HEK293 (cell line): ENCODE results near the gene PSMC4.

ENCODE experiments used
- CTCF ChIA-PET: fragments of 350-600 bp; formaldehyde crosslinking; extraction: SDS; loops from one replicate; lab custom pipeline; 2021; ENCODE audit warnings: antibody characterized with exemption; lab: Yijun Ruan, JAX
- POLR2A ChIA-PET: fragments of 300-600 bp; formaldehyde crosslinking; extraction: SDS; loops from one replicate; lab custom pipeline; 2020; ENCODE audit warnings: antibody characterized with exemption, inconsistent platforms; lab: Yijun Ruan, JAX
- H3K27ac ChIP-seq: fragments of 200-500 bp; sonication (Bioruptor generic); 2 replicates; pipeline ENCODE4 v1.5.1; 2014; ENCODE audit warnings: low read depth, low read length, control low read depth, inconsistent platforms; ENCODE audit errors: extremely low read depth
- H3K36me3 ChIP-seq, 2 experiments: fragments of 200-500 bp in 1 of 2; sonication (Bioruptor generic) in 1 of 2; 1 replicate in 1 of 2; 2 replicates in 1 of 2; pipeline ENCODE4 v1.5.1; 2014 to 2017; ENCODE audit warnings: inconsistent platforms in 2 of 2, low read length in 2 of 2; ENCODE audit not compliant: control insufficient read depth in 2 of 2, insufficient read depth in 1 of 2
- H3K4me1 ChIP-seq: fragments of 200-500 bp; sonication (Bioruptor generic); 2 replicates; pipeline ENCODE4 v1.5.1; 2014; ENCODE audit warnings: mild to moderate bottlenecking, low read length, inconsistent platforms; ENCODE audit not compliant: control insufficient read depth, insufficient read depth
- H3K4me3 ChIP-seq: 2 replicates; pipeline ENCODE4 v1.5.1; 2011; ENCODE audit warnings: low read depth, mild to moderate bottlenecking, control low read depth, low read length, moderate library complexity
- H3K9me3 ChIP-seq: fragments of 200-500 bp; sonication (Bioruptor generic); 2 replicates; pipeline ENCODE4 v1.5.1; 2014; ENCODE audit warnings: low read depth, low read length, inconsistent platforms; ENCODE audit not compliant: control insufficient read depth, insufficient read depth
- EGR2 ChIP-seq: fragments of 450-650 bp; formaldehyde crosslinking; IDR thresholded peaks from 2 replicates; pipeline ENCODE4 v1.5.1; 2016; ENCODE audit warnings: low read depth, missing biosample characterization, missing genetic modification characterization
- FEZF1 ChIP-seq: fragments of 450-650 bp; formaldehyde crosslinking; IDR thresholded peaks from 2 replicates; pipeline ENCODE4 v1.5.1; 2016; ENCODE audit warnings: missing biosample characterization, missing genetic modification characterization
- GLIS1 ChIP-seq: fragments of 450-650 bp; formaldehyde crosslinking; IDR thresholded peaks from 2 replicates; pipeline ENCODE4 v1.5.1; 2016; ENCODE audit warnings: missing biosample characterization, missing genetic modification characterization
- REST ChIP-seq: fragments of 450-650 bp; formaldehyde crosslinking; IDR thresholded peaks from 2 replicates; pipeline ENCODE4 v1.5.1; 2016; ENCODE audit warnings: missing biosample characterization, missing genetic modification characterization
- SP3 ChIP-seq: fragments of 450-650 bp; formaldehyde crosslinking; IDR thresholded peaks from 2 replicates; pipeline ENCODE4 v1.5.1; 2016; ENCODE audit warnings: missing biosample characterization, missing genetic modification characterization
- SP7 ChIP-seq: fragments of 450-650 bp; formaldehyde crosslinking; IDR thresholded peaks from 2 replicates; pipeline ENCODE4 v1.5.1; 2016; ENCODE audit warnings: missing biosample characterization, missing genetic modification characterization
- YY2 ChIP-seq: fragments of 450-650 bp; formaldehyde crosslinking; IDR thresholded peaks from 2 replicates; pipeline ENCODE4 v1.5.1; 2016; ENCODE audit warnings: missing biosample characterization, missing genetic modification characterization
- ZBTB21 ChIP-seq: fragments of 450-650 bp; formaldehyde crosslinking; IDR thresholded peaks from 2 replicates; pipeline ENCODE4 v1.5.1; 2017; ENCODE audit warnings: missing biosample characterization, missing genetic modification characterization
- ZBTB48 ChIP-seq: fragments of 450-650 bp; formaldehyde crosslinking; IDR thresholded peaks from 2 replicates; pipeline ENCODE4 v1.5.1; 2016; ENCODE audit warnings: missing biosample characterization, missing genetic modification characterization
- ZEB2 ChIP-seq: fragments of 450-650 bp; formaldehyde crosslinking; IDR thresholded peaks from 2 replicates; pipeline ENCODE4 v1.5.1; 2016; ENCODE audit warnings: missing biosample characterization, missing genetic modification characterization
- ZNF10 ChIP-seq: fragments of 450-650 bp; formaldehyde crosslinking; IDR thresholded peaks from 2 replicates; pipeline ENCODE4 v1.5.1; 2017; ENCODE audit warnings: missing biosample characterization, missing genetic modification characterization
- ZNF2 ChIP-seq: fragments of 450-650 bp; formaldehyde crosslinking; IDR thresholded peaks from 2 replicates; pipeline ENCODE4 v1.5.1; 2016; ENCODE audit warnings: missing biosample characterization, missing genetic modification characterization
- ZNF239 ChIP-seq: fragments of 450-650 bp; formaldehyde crosslinking; IDR thresholded peaks from 2 replicates; pipeline ENCODE4 v1.5.1; 2016; ENCODE audit warnings: missing biosample characterization, missing genetic modification characterization
- ZNF335 ChIP-seq: fragments of 450-650 bp; formaldehyde crosslinking; conservative IDR thresholded peaks from 2 replicates; pipeline ENCODE4 v1.5.1; 2016; ENCODE audit warnings: missing biosample characterization, missing genetic modification characterization
- ZNF404 ChIP-seq: fragments of 450-650 bp; formaldehyde crosslinking; IDR thresholded peaks from 2 replicates; pipeline ENCODE4 v1.5.1; 2017; ENCODE audit warnings: missing biosample characterization, missing genetic modification characterization
- ZNF48 ChIP-seq: fragments of 450-650 bp; formaldehyde crosslinking; IDR thresholded peaks from 2 replicates; pipeline ENCODE4 v1.5.1; 2016; ENCODE audit warnings: missing biosample characterization, missing genetic modification characterization
- ZNF518A ChIP-seq: fragments of 450-650 bp; formaldehyde crosslinking; conservative IDR thresholded peaks from 2 replicates; pipeline ENCODE4 v1.5.1; 2016; ENCODE audit warnings: low read depth, missing biosample characterization, missing genetic modification characterization
- ZNF544 ChIP-seq: fragments of 450-650 bp; formaldehyde crosslinking; IDR thresholded peaks from 2 replicates; pipeline ENCODE4 v1.5.0; 2017; ENCODE audit warnings: missing biosample characterization, missing genetic modification characterization
- ZNF561 ChIP-seq: fragments of 450-650 bp; IDR thresholded peaks from 2 replicates; pipeline ENCODE4 v1.5.1; 2018; ENCODE audit warnings: missing biosample characterization, missing genetic modification characterization, borderline replicate concordance
- ZNF610 ChIP-seq: fragments of 450-650 bp; formaldehyde crosslinking; IDR thresholded peaks from 2 replicates; pipeline ENCODE4 v1.5.1; 2016; ENCODE audit warnings: missing biosample characterization, missing genetic modification characterization, borderline replicate concordance
- ZNF660 ChIP-seq: fragments of 450-650 bp; IDR thresholded peaks from 2 replicates; pipeline ENCODE4 v1.5.1; 2018; ENCODE audit warnings: missing biosample characterization, mild to moderate bottlenecking, missing genetic modification characterization
- ZNF670 ChIP-seq: fragments of 450-650 bp; formaldehyde crosslinking; IDR thresholded peaks from 2 replicates; pipeline ENCODE4 v1.5.1; 2016; ENCODE audit warnings: missing biosample characterization, missing genetic modification characterization, low read depth
- ZSCAN30 ChIP-seq: fragments of 450-650 bp; IDR thresholded peaks from 2 replicates; pipeline ENCODE4 v1.5.1; 2018; ENCODE audit warnings: missing biosample characterization, mild to moderate bottlenecking, missing genetic modification characterization, moderate library complexity
- TF ChIP-seq, protein P1 (sequence below): fragments of 450-650 bp; formaldehyde crosslinking; IDR thresholded peaks from 2 replicates; pipeline ENCODE4 v1.5.1; 2016; ENCODE audit warnings: missing biosample characterization, missing genetic modification characterization
- TF ChIP-seq, protein P2 (sequence below): fragments of 450-650 bp; formaldehyde crosslinking; optimal IDR thresholded peaks from 2 replicates; pipeline ENCODE3; 2016; ENCODE audit warnings: missing biosample characterization, mild to moderate bottlenecking, missing genetic modification characterization
- TF ChIP-seq, protein P3 (sequence below): fragments of 450-650 bp; formaldehyde crosslinking; IDR thresholded peaks from 2 replicates; pipeline ENCODE4 v1.5.1; 2016; ENCODE audit warnings: missing biosample characterization, missing genetic modification characterization

Gene PSMC4

GRCh38 chr19:39970675-39971379 is at the start of gene PSMC4:
TSS of gene PSMC4 (plus strand) at chr19:39971165. CDS start at chr19:39971203, 38 bp downstream.
- Histone ChIP-seq H3K4me1 (peaks cover 14% of the 10 kb centered on the region), H3K27ac (peak within 1 kb of the TSS; percentile 80), H3K4me3 (peak within 1 kb of the TSS; percentile 66), H3K36me3 (peaks cover 40 to 46% of the 10 kb centered on the region in 2 experiments), H3K9me3 (no peaks in the 10 kb centered on the region)
- POLR2A ChIA-PET, result interaction anchor here (0.5 to 2.3 kb wide), 42 partner anchors 9 to 808 kb away, joined by 3 to 49 read pairs (median 4); partner anchors contain the start of genes BLVRB, DYRK1B, FBL and LGALS14
- CTCF ChIA-PET, result interaction anchor here (0.5 to 4.0 kb wide), 50 partner anchors 9 to 1992 kb away, joined by 3 to 49 read pairs (median 4); partner anchors contain the start of genes DYRK1B, FBL and ZNF546
- TF ChIP-seq REST (tag by site-specific recombination) (0 out of 2 replicates have a peak, but pooled peaks have one; percentile 60), FEZF1 (tag by site-specific recombination) (peak; percentile 71), ZNF404 (no peak), ZNF2 (tag by site-specific recombination) (peak; percentile 97), ZNF544 (tag by site-specific recombination) (no peak), ZNF670 (tag by site-specific recombination) (no peak), ZEB2 (tag by site-specific recombination) (peak; percentile 90), SP3 (peak; percentile 97), ZBTB48 (tag by site-specific recombination) (peak; percentile 81), ZNF561 (tag by site-specific recombination) (peak; percentile 94), ZNF239 (tag by site-specific recombination) (peak; percentile 52; the same call in 1 of the 2 replicates), ZBTB21 (tag by site-specific recombination) (peak; percentile 98), ZNF610 (tag by site-specific recombination) (peak; percentile 76; the same call in 1 of the 2 replicates), ZNF660 (tag by site-specific recombination) (peak; percentile 2), EGR2 (tag by site-specific recombination) (peak; percentile 98), YY2 (tag by site-specific recombination) (peak; percentile 83), GLIS1 (tag by site-specific recombination) (peak; percentile 96), ZSCAN30 (tag by site-specific recombination) (peak; percentile 94), SP7 (tag by site-specific recombination) (peak; percentile 90; the same call in 1 of the 2 replicates), ZNF335 (tag by site-specific recombination) (peak; percentile 89), ZNF48 (tag by site-specific recombination) (no peak), ZNF518A (peak; percentile 79), ZNF10 (tag by site-specific recombination) (no peak)
- TF ChIP-seq, protein P1, sequence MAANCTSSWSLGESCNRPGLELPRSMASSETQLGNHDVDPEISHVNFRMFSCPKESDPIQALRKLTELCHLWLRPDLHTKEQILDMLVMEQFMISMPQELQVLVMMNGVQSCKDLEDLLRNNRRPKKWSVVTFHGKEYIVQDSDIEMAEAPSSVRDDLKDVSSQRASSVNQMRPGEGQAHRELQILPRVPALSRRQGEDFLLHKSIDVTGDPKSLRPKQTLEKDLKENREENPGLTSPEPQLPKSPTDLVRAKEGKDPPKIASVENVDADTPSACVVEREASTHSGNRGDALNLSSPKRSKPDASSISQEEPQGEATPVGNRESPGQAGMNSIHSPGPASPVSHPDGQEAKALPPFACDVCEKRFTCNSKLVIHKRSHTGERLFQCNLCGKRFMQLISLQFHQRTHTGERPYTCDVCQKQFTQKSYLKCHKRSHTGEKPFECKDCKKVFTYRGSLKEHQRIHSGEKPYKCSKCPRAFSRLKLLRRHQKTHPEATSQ (tag by site-specific recombination), result no peak
- TF ChIP-seq, protein P2, sequence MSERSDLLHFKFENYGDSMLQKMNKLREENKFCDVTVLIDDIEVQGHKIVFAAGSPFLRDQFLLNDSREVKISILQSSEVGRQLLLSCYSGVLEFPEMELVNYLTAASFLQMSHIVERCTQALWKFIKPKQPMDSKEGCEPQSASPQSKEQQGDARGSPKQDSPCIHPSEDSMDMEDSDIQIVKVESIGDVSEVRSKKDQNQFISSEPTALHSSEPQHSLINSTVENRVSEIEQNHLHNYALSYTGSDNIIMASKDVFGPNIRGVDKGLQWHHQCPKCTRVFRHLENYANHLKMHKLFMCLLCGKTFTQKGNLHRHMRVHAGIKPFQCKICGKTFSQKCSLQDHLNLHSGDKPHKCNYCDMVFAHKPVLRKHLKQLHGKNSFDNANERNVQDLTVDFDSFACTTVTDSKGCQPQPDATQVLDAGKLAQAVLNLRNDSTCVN (tag by site-specific recombination), result peak; percentile 99
- TF ChIP-seq, protein P3, sequence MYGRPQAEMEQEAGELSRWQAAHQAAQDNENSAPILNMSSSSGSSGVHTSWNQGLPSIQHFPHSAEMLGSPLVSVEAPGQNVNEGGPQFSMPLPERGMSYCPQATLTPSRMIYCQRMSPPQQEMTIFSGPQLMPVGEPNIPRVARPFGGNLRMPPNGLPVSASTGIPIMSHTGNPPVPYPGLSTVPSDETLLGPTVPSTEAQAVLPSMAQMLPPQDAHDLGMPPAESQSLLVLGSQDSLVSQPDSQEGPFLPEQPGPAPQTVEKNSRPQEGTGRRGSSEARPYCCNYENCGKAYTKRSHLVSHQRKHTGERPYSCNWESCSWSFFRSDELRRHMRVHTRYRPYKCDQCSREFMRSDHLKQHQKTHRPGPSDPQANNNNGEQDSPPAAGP, result peak; percentile 83
